Natural killer cell (primary cell): ENCODE results near the gene RPS27L. TPM values are rescaled to one million over a fixed set of nuclear protein-coding genes. Genes with fewer than 3 reads are reported as not detected.

ENCODE experiments used
- ATAC-seq, 3 donors: fragments of 150-1000 bp in 2 of 3; fragments of 200-7000 bp in 1 of 3; cut with Tn5 transposase; 1 replicate in 1 of 3; 2 replicates in 2 of 3; pipeline ENCODE4 v1.10.0; 2021; ENCODE audit warnings: mild to moderate bottlenecking in 2 of 3, moderate library complexity in 2 of 3
- DNase-seq, 2 donors: peaks; one replicate each; pipeline versions ENCODE4 v3.0.0 to v3.0.0-alpha.2; 2013 to 2021; ENCODE audit warnings: mixed read lengths in 1 of 2
- H3K27ac ChIP-seq: one replicate; pipeline ENCODE4 v1.5.1; 2013; ENCODE audit warnings: mild to moderate bottlenecking, low read length
- H3K27me3 ChIP-seq: one replicate; pipeline ENCODE4 v1.6.1; 2013; ENCODE audit warnings: low read length; ENCODE audit not compliant: control insufficient read depth, insufficient read depth
- H3K36me3 ChIP-seq: one replicate; pipeline ENCODE4 v1.6.1; 2013; ENCODE audit warnings: low read length; ENCODE audit not compliant: control insufficient read depth, insufficient read depth
- H3K4me1 ChIP-seq: one replicate; pipeline ENCODE4 v1.6.1; 2013; ENCODE audit warnings: low read length; ENCODE audit not compliant: control insufficient read depth, insufficient read depth
- H3K4me3 ChIP-seq: one replicate; pipeline ENCODE4 v1.5.1; 2013; ENCODE audit warnings: low read length
- H3K9me3 ChIP-seq: one replicate; pipeline ENCODE4 v1.6.1; 2013; ENCODE audit warnings: low read length; ENCODE audit not compliant: control insufficient read depth, insufficient read depth
- H3K27ac Mint-ChIP-seq, 2 donors: one replicate each; pipeline ENCODE4 v1.8.0; 2022; ENCODE audit warnings: mild to moderate bottlenecking in 2 of 2, mixed read lengths in 2 of 2, moderate library complexity in 1 of 2
- H3K27me3 Mint-ChIP-seq, 2 donors: one replicate each; pipeline ENCODE4 v1.8.0; 2022; ENCODE audit warnings: low read depth in 2 of 2, mixed read lengths in 2 of 2
- H3K36me3 Mint-ChIP-seq: one replicate; pipeline ENCODE4 v1.8.0; 2022; ENCODE audit warnings: mixed read lengths
- H3K4me1 Mint-ChIP-seq, 2 donors: one replicate each; pipeline ENCODE4 v1.8.0; 2022; ENCODE audit warnings: mixed read lengths in 2 of 2
- H3K4me3 Mint-ChIP-seq: one replicate; pipeline ENCODE4 v1.8.0; 2022; ENCODE audit warnings: mild to moderate bottlenecking, moderate library complexity, mixed read lengths
- H3K9me3 Mint-ChIP-seq, 2 donors: one replicate each; pipeline ENCODE4 v1.8.0; 2022; ENCODE audit warnings: mixed read lengths in 2 of 2
- CTCF ChIP-seq: fragments of 200-600 bp; IDR thresholded peaks from one replicate; pipeline ENCODE4 v1.8.0; 2022; ENCODE audit warnings: antibody characterized with exemption
- WGBS: methylation state at CpG from one replicate; pipeline ENCODE4 v1.1.7; 2013; ENCODE audit warnings: missing lambda C conversion rate; ENCODE audit not compliant: insufficient coverage; 5-methylcytosine and 5-hydroxymethylcytosine counted together
- intact Hi-C: fragments of 100-400 bp; cut with micrococcal nuclease; formaldehyde crosslinking; loops from one replicate; pipeline ENCODE4 v1.14.2; 2022
- total RNA-seq, 4 donors: library from RNA; stranded (reverse); fragments of 120-200 nt in 1 of 4; gene quantifications; one replicate each; pipeline versions ENCODE4 v1.2.3 to v1.2.4, GENCODE V29; 2013 to 2022

RPS27L gene
- total RNA-seq, 3 donors from 2014 or later (not counting 1 experiment from before 2014, with no cell fraction given) = 50.4 to 63.3 (median 52.2) TPM

GRCh38 chr15:63156086-63156710 is 1.1 kb downstream of the RPS27L start:
- H3K27ac Mint-ChIP-seq = peak overlapping the region; percentile 95 to 97
- H3K27ac ChIP-seq = peak overlapping the region; percentile 80
- intact Hi-C loops = loop anchor here (2.0 to 5.0 kb wide), 3 partner anchors 34 to 107 kb away; partner anchors contain the start of gene LACTB

GRCh38 chr15:63155486-63155885 is 1.8 kb downstream of the RPS27L start:
- H3K9me3 Mint-ChIP-seq = no peaks in the 10 kb centered on the region
- intact Hi-C loops = loop anchor here (5.0 kb wide), 2 partner anchors 33 to 92 kb away; partner anchors contain the start of gene LACTB
- H3K27ac Mint-ChIP-seq = peak overlapping the region in 1 of 2 donors; percentile 20
- TF ChIP-seq CTCF = no peak
- H3K4me3 ChIP-seq = no peak overlapping the region
- DNase-seq (no peak), ATAC-seq (no peak)
- no peaks in the 10 kb centered on the region for H3K27me3 ChIP-seq
- 66% methylated on average over 3 of the region's 3 CpGs for WGBS
- H3K27me3 Mint-ChIP-seq = no peaks in the 10 kb centered on the region
- peaks cover 6% of the 10 kb centered on the region for H3K4me1 ChIP-seq
- H3K4me3 Mint-ChIP-seq = peak overlapping the region; percentile 73
- no peaks in the 10 kb centered on the region for H3K9me3 ChIP-seq
- H3K27ac ChIP-seq = no peak overlapping the region
- H3K36me3 ChIP-seq = peaks cover 14% of the 10 kb centered on the region
- peaks cover 14 to 15% of the 10 kb centered on the region in 2 donors for H3K4me1 Mint-ChIP-seq
- H3K36me3 Mint-ChIP-seq = no peaks in the 10 kb centered on the region

More at GRCh38 chr15:63156086-63156710, 1.1 kb downstream of the RPS27L start:
- H3K4me1 ChIP-seq = peaks cover 6% of the 10 kb centered on the region
- H3K27me3 Mint-ChIP-seq = no peaks in the 10 kb centered on the region
- H3K9me3 Mint-ChIP-seq = no peaks in the 10 kb centered on the region
- ATAC-seq (no peak), DNase-seq (no peak)
- peak overlapping the region; percentile 69 for H3K4me3 ChIP-seq
- WGBS = 19% methylated on average over 10 of the region's 10 CpGs
- peaks cover 14% of the 10 kb centered on the region for H3K36me3 ChIP-seq
- H3K4me3 Mint-ChIP-seq = peak overlapping the region; percentile 99
- H3K4me1 Mint-ChIP-seq = peaks cover 14 to 15% of the 10 kb centered on the region in 2 donors
- no peak for TF ChIP-seq CTCF
- no peaks in the 10 kb centered on the region for H3K9me3 ChIP-seq
- H3K36me3 Mint-ChIP-seq = no peaks in the 10 kb centered on the region
- no peaks in the 10 kb centered on the region for H3K27me3 ChIP-seq

GRCh38 chr15:63151665-63152064 is 5.6 kb downstream of the RPS27L start:
- H3K36me3 Mint-ChIP-seq = no peaks in the 10 kb centered on the region
- H3K27ac Mint-ChIP-seq = no peak overlapping the region
- WGBS = 86% methylated on average over 1 of the region's 1 CpG
- DNase-seq (no peak), ATAC-seq (no peak)
- H3K9me3 Mint-ChIP-seq = no peaks in the 10 kb centered on the region
- no peak for TF ChIP-seq CTCF
- intact Hi-C loops = no loop called here
- Histone ChIP-seq H3K27ac (no peak overlapping the region), H3K4me3 (no peak overlapping the region), H3K4me1 (no peaks in the 10 kb centered on the region), H3K9me3 (no peaks in the 10 kb centered on the region), H3K36me3 (peaks cover 14% of the 10 kb centered on the region), H3K27me3 (no peaks in the 10 kb centered on the region)
- no peaks in the 10 kb centered on the region for H3K27me3 Mint-ChIP-seq
- peaks cover 7 to 8% of the 10 kb centered on the region in 2 donors for H3K4me1 Mint-ChIP-seq
- H3K4me3 Mint-ChIP-seq = no peak overlapping the region
